Measurements from ENCODE around the gene PPARA.

Gene PPARA

DNA sequence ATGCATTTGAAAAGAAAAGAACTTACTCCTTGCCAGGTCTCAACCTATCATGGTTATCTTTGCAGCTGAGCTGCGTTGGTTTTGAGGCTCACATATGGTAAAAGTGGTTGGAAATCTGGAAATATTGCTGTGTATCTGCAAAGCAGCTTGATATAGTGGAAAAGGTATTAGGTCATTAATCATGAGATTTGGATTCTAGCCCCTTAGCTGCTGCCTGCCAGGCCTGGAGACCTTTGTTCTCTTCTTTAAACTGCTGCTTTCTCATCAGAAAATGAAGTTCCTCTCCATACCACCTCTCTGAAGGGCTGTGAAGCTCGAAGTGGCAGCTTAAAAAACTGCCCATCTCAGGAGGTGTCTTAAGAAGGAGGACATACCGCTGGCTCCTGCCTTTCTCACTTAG is 5.7 kb downstream of the PPARA start:
- TF ChIP-seq, protein P1, sequence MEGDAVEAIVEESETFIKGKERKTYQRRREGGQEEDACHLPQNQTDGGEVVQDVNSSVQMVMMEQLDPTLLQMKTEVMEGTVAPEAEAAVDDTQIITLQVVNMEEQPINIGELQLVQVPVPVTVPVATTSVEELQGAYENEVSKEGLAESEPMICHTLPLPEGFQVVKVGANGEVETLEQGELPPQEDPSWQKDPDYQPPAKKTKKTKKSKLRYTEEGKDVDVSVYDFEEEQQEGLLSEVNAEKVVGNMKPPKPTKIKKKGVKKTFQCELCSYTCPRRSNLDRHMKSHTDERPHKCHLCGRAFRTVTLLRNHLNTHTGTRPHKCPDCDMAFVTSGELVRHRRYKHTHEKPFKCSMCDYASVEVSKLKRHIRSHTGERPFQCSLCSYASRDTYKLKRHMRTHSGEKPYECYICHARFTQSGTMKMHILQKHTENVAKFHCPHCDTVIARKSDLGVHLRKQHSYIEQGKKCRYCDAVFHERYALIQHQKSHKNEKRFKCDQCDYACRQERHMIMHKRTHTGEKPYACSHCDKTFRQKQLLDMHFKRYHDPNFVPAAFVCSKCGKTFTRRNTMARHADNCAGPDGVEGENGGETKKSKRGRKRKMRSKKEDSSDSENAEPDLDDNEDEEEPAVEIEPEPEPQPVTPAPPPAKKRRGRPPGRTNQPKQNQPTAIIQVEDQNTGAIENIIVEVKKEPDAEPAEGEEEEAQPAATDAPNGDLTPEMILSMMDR (IDR thresholded peaks at IDR 0.05; ENCODE audit: low read depth, low read length) = no peak
- DNase-seq (ENCODE audit: extremely low read depth, low read depth) = no peak

DNA sequence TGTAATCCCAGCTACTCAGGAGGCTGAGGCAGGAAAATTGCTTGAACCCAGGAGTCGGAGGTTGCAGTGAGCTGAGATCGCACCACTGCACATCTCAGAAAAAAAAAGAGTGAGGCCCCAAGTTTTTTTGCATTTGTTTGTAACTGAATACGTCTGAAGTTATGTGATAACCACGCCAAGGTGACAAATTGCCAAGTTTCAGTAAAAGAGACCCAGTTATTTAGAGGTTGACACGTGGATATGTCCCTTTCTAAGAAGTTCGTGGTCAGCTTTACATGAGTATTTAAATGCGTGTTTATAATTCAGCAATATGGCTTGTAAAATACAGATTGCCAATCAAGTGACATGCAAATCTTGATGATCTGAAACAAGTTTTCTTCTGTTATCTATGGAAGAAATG is 8.0 kb downstream of the PPARA start:
- DNase-seq (ENCODE audit: extremely low read depth, low read depth) = no peak
- TF ChIP-seq, protein P1 (IDR thresholded peaks at IDR 0.05; ENCODE audit: low read depth, low read length) = no peak

DNA sequence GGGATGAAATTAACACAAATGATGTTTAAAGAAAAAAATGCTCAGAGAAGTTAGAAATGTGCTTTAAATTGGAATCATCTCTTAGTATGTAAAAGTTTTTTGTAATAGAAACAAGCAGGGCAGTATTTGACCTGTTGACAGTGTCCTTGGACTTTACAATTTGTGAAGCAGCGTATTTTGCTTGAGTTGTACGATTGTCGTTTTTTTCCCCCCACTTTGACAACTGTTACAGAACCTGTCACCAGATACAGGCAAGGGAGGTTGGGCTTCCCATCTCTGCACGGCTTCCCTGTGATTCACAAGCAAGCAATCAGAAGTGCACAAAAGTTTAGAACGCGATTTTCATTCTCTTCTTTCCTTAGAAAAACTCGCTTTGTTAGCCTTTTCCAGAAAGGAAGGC is 8.9 kb downstream of the PPARA start:
- TF ChIP-seq, protein P1 (IDR thresholded peaks at IDR 0.05; ENCODE audit: low read depth, low read length) = no peak
- no peak for DNase-seq (ENCODE audit: extremely low read depth, low read depth)

DNA sequence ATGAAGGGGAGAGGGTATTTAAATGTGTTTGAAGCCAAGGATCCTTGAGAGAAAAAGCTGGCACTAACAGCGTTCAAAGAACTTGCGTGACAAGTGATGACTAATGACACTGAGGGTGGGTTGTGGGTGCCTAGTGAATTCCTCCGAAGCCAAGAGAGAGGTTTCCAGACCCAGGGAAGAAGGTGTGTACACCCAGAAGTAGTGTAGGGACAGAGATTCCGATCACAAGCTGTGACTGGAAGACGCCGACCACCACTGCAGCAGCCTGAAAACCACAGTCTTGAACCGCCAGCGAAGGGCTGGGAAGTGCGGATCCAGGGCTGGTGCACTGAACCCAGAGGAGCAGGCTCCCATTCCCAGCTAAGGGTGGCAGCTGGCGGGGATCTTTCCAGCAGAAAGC is 9.5 kb downstream of the PPARA start:
- no peak for DNase-seq (ENCODE audit: extremely low read depth, low read depth)
- TF ChIP-seq, protein P1 (IDR thresholded peaks at IDR 0.05; ENCODE audit: low read depth, low read length) = no peak

DNA sequence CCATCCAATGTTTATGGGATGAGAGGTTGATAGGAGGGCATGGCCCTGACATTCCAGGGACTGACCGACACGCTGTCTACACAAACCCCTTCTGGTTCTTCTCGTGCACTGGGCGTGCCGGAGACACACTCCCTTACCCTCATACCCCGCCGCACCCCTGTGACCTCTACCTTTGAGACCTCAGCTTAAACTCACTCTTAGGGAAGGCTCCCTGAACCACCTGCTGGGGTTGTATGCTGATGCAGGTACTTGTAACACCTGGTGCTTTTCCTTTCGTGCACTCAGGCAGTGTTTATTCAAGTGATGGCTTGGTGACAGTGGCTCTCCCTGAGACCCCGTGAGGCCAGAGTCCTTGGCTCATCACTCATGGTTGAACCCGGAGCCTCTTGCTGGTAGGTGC is 12.0 kb downstream of the PPARA start:
- TF ChIP-seq, protein P1 (IDR thresholded peaks at IDR 0.05; ENCODE audit: low read depth, low read length) = no peak
- no peak for DNase-seq (ENCODE audit: extremely low read depth, low read depth)

DNA sequence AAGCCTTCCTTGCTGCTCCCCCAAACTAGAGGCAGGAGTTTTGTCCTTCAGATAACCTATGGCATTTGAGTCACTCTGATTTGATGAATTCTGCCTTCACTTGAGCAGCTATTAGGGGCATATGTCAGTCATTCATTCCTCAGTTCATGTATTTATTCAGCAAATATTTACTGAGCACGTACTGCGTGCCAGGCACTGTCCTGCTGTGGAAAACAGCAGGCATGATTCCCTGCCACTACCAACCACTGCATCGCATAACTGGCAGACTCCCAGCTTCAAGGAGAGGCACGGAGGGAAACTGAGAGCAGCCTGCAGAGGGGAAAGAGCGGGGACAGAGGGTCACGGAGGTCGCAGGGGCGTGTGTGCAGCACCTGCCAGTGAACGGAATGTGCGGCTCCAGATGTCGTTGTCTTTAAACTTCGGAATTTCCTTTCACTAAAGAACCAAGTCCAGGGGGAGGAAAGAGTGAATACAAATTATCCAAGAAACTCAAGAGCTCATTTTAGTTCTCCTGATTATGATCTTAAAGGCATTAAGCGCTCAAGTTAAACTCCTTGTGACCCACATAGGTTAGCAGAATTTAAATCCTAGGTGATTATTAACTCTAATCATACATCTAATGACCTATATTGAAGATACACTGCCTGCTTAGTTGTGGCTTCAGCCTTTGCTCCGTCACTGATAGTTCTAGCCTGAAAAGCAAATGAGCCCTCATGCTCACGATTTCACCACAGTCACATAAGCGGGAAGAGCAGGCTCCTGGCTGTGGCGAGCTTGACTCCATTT is 12.6 kb downstream of the PPARA start:
- DNase-seq (ENCODE audit: extremely low read depth, low read depth) = no peak
- TF ChIP-seq, protein P1 (IDR thresholded peaks at IDR 0.05; ENCODE audit: low read depth, low read length) = no peak

DNA sequence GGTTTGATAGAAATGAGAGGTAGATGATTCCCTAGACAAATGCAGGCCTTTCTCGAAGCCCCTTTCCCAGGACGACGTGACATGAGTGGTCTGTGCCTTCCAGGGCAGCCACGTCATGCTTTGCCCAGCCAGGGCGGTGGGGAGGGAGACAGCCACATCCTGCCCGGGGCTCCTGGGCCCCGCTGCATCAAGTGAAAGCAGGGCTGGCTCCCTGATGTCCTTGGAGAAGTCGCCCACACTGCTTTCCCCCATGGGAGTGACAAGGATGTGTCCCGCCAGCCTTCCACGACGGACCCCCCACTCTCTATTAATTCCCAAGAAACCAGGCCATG is 13.2 kb downstream of the PPARA start:
- DNase-seq (ENCODE audit: extremely low read depth, low read depth) = no peak
- TF ChIP-seq, protein P1 (IDR thresholded peaks at IDR 0.05; ENCODE audit: low read depth, low read length) = no peak

Data from AG09319 (cell line).